IPS DF 4.7 (cell line): ENCODE results near the gene MCAT.
"Not testable (repeated sequence)": the region's sequence is repeated elsewhere in the genome, so short reads cannot be mapped to it uniquely, and the experiment has no call there.

Source experiments
- DNase-seq: peaks from one replicate; pipeline ENCODE4 v3.0.0-alpha.2; 2013; ENCODE audit warnings: low spot score; ENCODE audit errors: extremely low read depth

MCAT gene

GRCh38 chr22:43154887-43155536, 11.8 kb upstream of the MCAT start:
- no peak for DNase-seq

GRCh38 chr22:43153899-43154298, 10.7 kb upstream of the MCAT start:
- DNase-seq = no peak

- DNase-seq = no peak
These were observed 9.3 kb upstream of the MCAT start for GRCh38 chr22:43152357-43153071.

GRCh38 chr22:43152003-43152356, 8.8 kb upstream of the MCAT start:
- DNase-seq = no peak

GRCh38 chr22:43151251-43152002, 8.2 kb upstream of the MCAT start, which contains the start of gene TSPO:
Gene TSPO (plus strand): TSS chr22:43151559. CDS start chr22:43159239, 7,680 bp downstream.
- DNase-seq = no peak

- no peak for DNase-seq
These were observed 7.6 kb upstream of the MCAT start for GRCh38 chr22:43150731-43151206.

GRCh38 chr22:43148581-43148980, 5.4 kb upstream of the MCAT start:
- DNase-seq = no peak

- no peak for DNase-seq
These were observed 4.6 kb upstream of the MCAT start for GRCh38 chr22:43147821-43148220.

- not testable (repeated sequence) for DNase-seq
These were observed 3.1 kb upstream of the MCAT start for GRCh38 chr22:43146332-43146731.

GRCh38 chr22:43145371-43145770, 2.2 kb upstream of the MCAT start:
- not testable (repeated sequence) for DNase-seq

- no peak for DNase-seq
These were observed 1.8 kb upstream of the MCAT start for GRCh38 chr22:43144949-43145348.

GRCh38 chr22:43136801-43137200, 6.4 kb downstream of the MCAT start:
- DNase-seq = no peak

GRCh38 chr22:43136255-43136654, 6.9 kb downstream of the MCAT start:
- no peak for DNase-seq

GRCh38 chr22:43135565-43135964, 7.6 kb downstream of the MCAT start:
- no peak for DNase-seq

GRCh38 chr22:43134553-43134952, 8.6 kb downstream of the MCAT start:
- no peak for DNase-seq

- DNase-seq = no peak
These were observed 9.8 kb downstream of the MCAT start for GRCh38 chr22:43133401-43133800.

- DNase-seq = no peak
These were observed 11.3 kb downstream of the MCAT start for GRCh38 chr22:43131773-43132501.

GRCh38 chr22:43129426-43130425, 13.5 kb downstream of the MCAT start:
- no peak for DNase-seq

GRCh38 chr22:43128928-43129424, 14.2 kb downstream of the MCAT start:
- DNase-seq = no peak

GRCh38 chr22:43128116-43128515, 15.1 kb downstream of the MCAT start:
- DNase-seq = no peak
